Dermis microvascular lymphatic vessel endothelial cell (primary cell): ENCODE results near the gene MINDY4. TPM values are rescaled to one million over a fixed set of nuclear protein-coding genes. Genes with fewer than 3 reads are reported as not detected.

Experiments
- DNase-seq, 2 donors: peaks; one replicate each; pipeline versions ENCODE4 v3.0.0 to v3.0.0-alpha.2; 2010; ENCODE audit warnings: low read depth in 2 of 2
- total RNA-seq: library from RNA; depleted of rRNA; stranded (reverse); fragments of >200 nt; gene quantifications from 2 replicates; pipeline ENCODE4 v1.2.1, GENCODE V29; 2014

MINDY4 gene
- total RNA-seq, 1 donor from 2014 or later, result 1.3 TPM

- DNase-seq, result peak in 1 of 2 donors; percentile 25
These were observed 143.4 kb downstream of the MINDY4 start for GRCh38 chr7:30914596-30914995.

- no peak for DNase-seq
These were observed 143.9 kb downstream of the MINDY4 start for GRCh38 chr7:30915005-30915601.

GRCh38 chr7:30915751-30916150 is 144.5 kb downstream of the MINDY4 start:
- DNase-seq, result no peak

GRCh38 chr7:30916255-30916654 is 145.0 kb downstream of the MINDY4 start:
- DNase-seq, result no peak

GRCh38 chr7:30916767-30917166 is 145.6 kb downstream of the MINDY4 start:
- DNase-seq, result no peak

- DNase-seq, result no peak
These were observed 146.1 kb downstream of the MINDY4 start for GRCh38 chr7:30917216-30917893.

- DNase-seq, result no peak
These were observed 147.5 kb downstream of the MINDY4 start for GRCh38 chr7:30918676-30919075.

GRCh38 chr7:30920021-30920583 is 148.9 kb downstream of the MINDY4 start:
- no peak for DNase-seq

- DNase-seq, result peak in 1 of 2 donors; percentile 61
These were observed 149.6 kb downstream of the MINDY4 start for GRCh38 chr7:30920584-30921539.

- no peak for DNase-seq
These were observed 150.6 kb downstream of the MINDY4 start for GRCh38 chr7:30921540-30922401.

GRCh38 chr7:30922596-30922995 is 151.4 kb downstream of the MINDY4 start:
- no peak for DNase-seq

GRCh38 chr7:30923009-30923773 is 152.0 kb downstream of the MINDY4 start:
- DNase-seq, result no peak

GRCh38 chr7:30923774-30924413 is 152.7 kb downstream of the MINDY4 start:
- no peak for DNase-seq

- no peak for DNase-seq
These were observed 153.4 kb downstream of the MINDY4 start for GRCh38 chr7:30924624-30925023.

- no peak for DNase-seq
These were observed 153.9 kb downstream of the MINDY4 start for GRCh38 chr7:30925117-30925516.

GRCh38 chr7:30925913-30926312 is 154.7 kb downstream of the MINDY4 start:
- DNase-seq, result peak in 1 of 2 donors; percentile 12

GRCh38 chr7:30926313-30926712 is 155.1 kb downstream of the MINDY4 start:
- DNase-seq, result no peak

GRCh38 chr7:30927040-30927439 is 155.8 kb downstream of the MINDY4 start:
- no peak for DNase-seq

- DNase-seq, result no peak
These were observed 156.3 kb downstream of the MINDY4 start for GRCh38 chr7:30927559-30927958.
